PFSK-1 (cell line): ENCODE measurements around the gene BANK1.

Source experiments
- FOXP2 ChIP-seq: optimal IDR thresholded peaks from 2 replicates; pipeline ENCODE3; 2011; ENCODE audit warnings: borderline replicate concordance, control low read depth, inconsistent platforms; ENCODE audit not compliant: insufficient read depth; ENCODE audit errors: extremely low read length, extremely low read depth
- POLR2AphosphoS5 ChIP-seq: IDR thresholded peaks from 2 replicates; pipeline ENCODE4 v1.6.1; 2012; ENCODE audit warnings: low read depth, mild to moderate bottlenecking, control low read depth, low read length, moderate library complexity
- REST ChIP-seq, 2 experiments: IDR thresholded peaks; 2 replicates each; pipeline versions ENCODE4 v1.6.1 to v1.8.0; 2011 to 2012; ENCODE audit warnings: low read depth in 2 of 2, low read length in 2 of 2, control low read depth in 1 of 2, inconsistent platforms in 1 of 2, mild to moderate bottlenecking in 1 of 2, moderate library complexity in 1 of 2; ENCODE audit not compliant: insufficient read depth in 1 of 2
- SIN3A ChIP-seq: IDR thresholded peaks from 2 replicates; pipeline ENCODE4 v1.6.1; 2012; ENCODE audit warnings: mild to moderate bottlenecking, low read length, moderate library complexity, borderline replicate concordance; ENCODE audit not compliant: insufficient read depth
- TAF1 ChIP-seq: IDR thresholded peaks from 2 replicates; pipeline ENCODE4 v1.6.1; 2012; ENCODE audit warnings: low read length, control low read depth, borderline replicate concordance; ENCODE audit not compliant: insufficient read depth

Gene BANK1

DNA sequence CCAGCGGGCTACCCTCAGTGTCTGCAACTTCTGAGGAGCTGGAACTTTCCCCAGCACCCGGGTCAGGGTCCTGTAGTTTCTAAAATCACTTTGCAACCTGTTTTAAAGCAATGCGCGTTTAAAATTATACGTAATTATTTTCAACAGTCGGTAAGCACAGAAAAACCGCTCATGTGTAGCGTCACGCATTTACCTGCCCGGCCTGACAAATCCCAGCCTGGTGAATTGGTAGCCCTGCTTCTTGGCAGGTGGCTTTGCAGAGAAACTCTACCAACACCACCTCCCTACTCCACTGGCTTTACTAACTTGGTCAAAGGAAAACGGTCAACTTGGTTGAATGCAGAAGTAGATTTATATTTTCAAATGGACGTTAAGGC lies 640 bp downstream of the BANK1 start:
- no peak for TF ChIP-seq TAF1
- TF ChIP-seq POLR2AphosphoS5 = no peak
- TF ChIP-seq FOXP2 = no peak
- TF ChIP-seq SIN3A = no peak
- TF ChIP-seq REST (IDR thresholded peaks at IDR 0.05; ENCODE audit: insufficient read depth in 1 of 2, low read depth in 2 of 2, low read length in 2 of 2) = no peak

GRCh38 chr4:101792056-101792590 lies 1.6 kb downstream of the BANK1 start:
- TF ChIP-seq REST (IDR thresholded peaks at IDR 0.05; ENCODE audit: insufficient read depth in 1 of 2, low read depth in 2 of 2, low read length in 2 of 2) = no peak
- TF ChIP-seq TAF1 = no peak
- TF ChIP-seq POLR2AphosphoS5 = no peak
- TF ChIP-seq FOXP2 = no peak
- TF ChIP-seq SIN3A = no peak

DNA sequence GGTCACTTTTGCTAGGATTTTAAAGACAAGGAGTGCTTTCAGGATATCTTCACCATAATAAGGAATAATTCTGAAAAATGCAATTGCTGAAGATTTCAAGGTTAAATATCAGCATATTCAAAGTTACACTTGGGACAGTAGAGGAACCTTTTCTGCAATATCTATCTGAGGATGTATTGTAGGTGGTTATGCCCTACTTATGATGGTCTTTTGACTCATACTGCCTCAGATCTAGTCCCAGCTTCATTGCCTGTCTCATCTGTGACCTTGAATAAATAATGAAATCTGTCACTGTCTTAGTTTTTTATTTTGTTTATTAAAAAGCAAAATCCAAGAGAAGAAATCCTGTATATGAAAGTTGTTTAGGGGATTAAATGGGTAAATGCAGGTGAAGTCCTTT lies 2.9 kb downstream of the BANK1 start:
- TF ChIP-seq REST (IDR thresholded peaks at IDR 0.05; ENCODE audit: insufficient read depth in 1 of 2, low read depth in 2 of 2, low read length in 2 of 2) (no peak), POLR2AphosphoS5 (no peak), TAF1 (no peak), FOXP2 (no peak), SIN3A (no peak)

DNA sequence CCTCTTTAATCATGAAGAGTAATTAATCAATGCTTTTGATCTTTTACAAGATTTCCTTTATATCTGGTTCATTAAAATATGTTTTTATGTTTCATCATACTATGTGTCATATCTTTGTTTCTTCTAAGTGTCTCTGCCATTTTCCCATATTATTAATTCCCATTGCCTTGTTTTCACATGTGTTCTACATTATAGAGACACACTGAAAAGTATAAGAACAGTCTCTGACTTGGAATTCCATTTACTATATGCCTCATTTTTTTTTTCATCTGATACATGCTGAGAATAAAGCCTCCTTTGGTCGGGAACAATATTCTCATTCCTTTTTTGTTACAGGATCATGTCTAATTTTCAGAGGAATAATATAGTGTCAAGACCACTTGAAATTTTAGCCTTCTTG lies 4.3 kb downstream of the BANK1 start:
- TF ChIP-seq POLR2AphosphoS5 (no peak), REST (IDR thresholded peaks at IDR 0.05; ENCODE audit: insufficient read depth in 1 of 2, low read depth in 2 of 2, low read length in 2 of 2) (no peak), FOXP2 (no peak), TAF1 (no peak), SIN3A (no peak)

- TF ChIP-seq SIN3A = no peak
- no peak for TF ChIP-seq TAF1
- TF ChIP-seq FOXP2 = no peak
- no peak for TF ChIP-seq POLR2AphosphoS5
- no peak for TF ChIP-seq REST (IDR thresholded peaks at IDR 0.05; ENCODE audit: insufficient read depth in 1 of 2, low read depth in 2 of 2, low read length in 2 of 2)
Measured at GRCh38 chr4:101795704-101796103, 5.2 kb downstream of the BANK1 start.
